Astrocyte of the cerebellum (primary cell): ENCODE results near the gene EXD2.

Experiments
- DNase-seq: peaks from one replicate; pipeline ENCODE4 v3.0.0-alpha.2; 2011; ENCODE audit warnings: low read depth
- H3K4me3 ChIP-seq: 2 replicates; pipeline ENCODE4 v1.5.1; 2011; ENCODE audit warnings: mild to moderate bottlenecking, low read depth, low read length, moderate library complexity
- CTCF ChIP-seq: IDR thresholded peaks from 2 replicates; pipeline ENCODE4 v1.5.1; 2012; ENCODE audit warnings: low read length, low read depth, moderate library complexity, mild to moderate bottlenecking; ENCODE audit errors: missing control alignments
- in situ Hi-C: cut with HindIII; loops from 2 replicates; pipeline ENCODE4 v1.10.0; 2017; ENCODE audit warnings: low sequenced_read_pairs

EXD2 gene

GRCh38 chr14:69234106-69234505 is 42.8 kb downstream of the EXD2 start:
- in situ Hi-C loops = no loop called here
- TF ChIP-seq CTCF = no peak
- no peak for DNase-seq

GRCh38 chr14:69235708-69236107 is 44.4 kb downstream of the EXD2 start:
- DNase-seq = no peak
- in situ Hi-C loops = no loop called here
- no peak for TF ChIP-seq CTCF

More at GRCh38 chr14:69234106-69234505, 42.8 kb downstream of the EXD2 start:
- no peak overlapping the region for H3K4me3 ChIP-seq

GRCh38 chr14:69237142-69237541 is 45.8 kb downstream of the EXD2 start:
- H3K4me3 ChIP-seq = no peak overlapping the region
- in situ Hi-C loops = no loop called here
- no peak for DNase-seq
- TF ChIP-seq CTCF = no peak

More at GRCh38 chr14:69235708-69236107, 44.4 kb downstream of the EXD2 start:
- no peak overlapping the region for H3K4me3 ChIP-seq

GRCh38 chr14:69237584-69237983 is 46.3 kb downstream of the EXD2 start:
- in situ Hi-C loops = no loop called here
- no peak overlapping the region for H3K4me3 ChIP-seq
- DNase-seq = no peak
- TF ChIP-seq CTCF = no peak

GRCh38 chr14:69238883-69239282 is 47.6 kb downstream of the EXD2 start:
- in situ Hi-C loops = no loop called here
- DNase-seq = no peak
- no peak for TF ChIP-seq CTCF
- H3K4me3 ChIP-seq = no peak overlapping the region

GRCh38 chr14:69240527-69241173 is 49.4 kb downstream of the EXD2 start:
- no peak for DNase-seq
- in situ Hi-C loops = no loop called here
- no peak overlapping the region for H3K4me3 ChIP-seq
- TF ChIP-seq CTCF = no peak
